CD8-positive, alpha-beta memory T cell (primary cell): ENCODE results near the gene KLF18. TPM values are rescaled to one million over a fixed set of nuclear protein-coding genes. Genes with fewer than 3 reads are reported as not detected.

Experiments
- CTCF ChIA-PET: fragments of 350-600 bp; sonication (Branson Sonifier 250); formaldehyde crosslinking; loops from one replicate; lab custom pipeline; 2021; ENCODE audit warnings: antibody characterized with exemption; lab: Charles Lee
- POLR2A ChIA-PET: fragments of 350-600 bp; sonication (Branson Sonifier 250); formaldehyde crosslinking; loops from one replicate; lab custom pipeline; 2021; ENCODE audit warnings: antibody characterized with exemption; lab: Charles Lee
- DNase-seq, 5 donors: peaks; one replicate each; pipeline versions ENCODE4 v3.0.0 to v3.0.0-alpha.2; 2020 to 2022; ENCODE audit warnings: mixed read lengths in 1 of 5
- H3K27ac ChIP-seq: one replicate; pipeline ENCODE4 v1.7.0; 2013; ENCODE audit warnings: low read depth, mild to moderate bottlenecking, low read length, moderate library complexity
- H3K27me3 ChIP-seq: 2 replicates; pipeline ENCODE4 v1.7.0; 2013; ENCODE audit warnings: low read length, mild to moderate bottlenecking; ENCODE audit not compliant: insufficient read depth, poor library complexity, severe bottlenecking
- H3K36me3 ChIP-seq: 2 replicates; pipeline ENCODE4 v1.7.0; 2013; ENCODE audit warnings: mild to moderate bottlenecking, low read length, moderate library complexity; ENCODE audit not compliant: insufficient read depth
- H3K4me1 ChIP-seq: 2 replicates; pipeline ENCODE4 v1.7.0; 2013; ENCODE audit warnings: mild to moderate bottlenecking, low read length, moderate library complexity; ENCODE audit not compliant: insufficient read depth
- H3K4me3 ChIP-seq: 2 replicates; pipeline ENCODE4 v1.7.0; 2013; ENCODE audit warnings: mild to moderate bottlenecking, low read length
- H3K9me3 ChIP-seq: 2 replicates; pipeline ENCODE4 v1.7.0; 2013; ENCODE audit warnings: mild to moderate bottlenecking, low read length
- H3K27ac Mint-ChIP-seq, 8 donors: one replicate each; pipeline ENCODE4 v1.8.0; 2020 to 2021; ENCODE audit warnings: mixed read lengths in 8 of 8, mild to moderate bottlenecking in 6 of 8, inconsistent platforms in 3 of 8, moderate library complexity in 3 of 8
- H3K27me3 Mint-ChIP-seq, 2 donors: one replicate each; pipeline ENCODE4 v1.8.0; 2020 to 2021; ENCODE audit warnings: mixed read lengths in 2 of 2, mild to moderate bottlenecking in 1 of 2, moderate library complexity in 1 of 2
- H3K36me3 Mint-ChIP-seq, 3 donors: one replicate each; pipeline ENCODE4 v1.8.0; 2020 to 2021; ENCODE audit warnings: mixed read lengths in 3 of 3, inconsistent platforms in 1 of 3, mild to moderate bottlenecking in 1 of 3
- H3K4me1 Mint-ChIP-seq, 3 donors: one replicate each; pipeline ENCODE4 v1.8.0; 2020 to 2021; ENCODE audit warnings: mixed read lengths in 3 of 3, inconsistent platforms in 1 of 3, mild to moderate bottlenecking in 1 of 3
- H3K4me3 Mint-ChIP-seq, 7 donors: one replicate each; pipeline ENCODE4 v1.8.0; 2020 to 2021; ENCODE audit warnings: mixed read lengths in 7 of 7, mild to moderate bottlenecking in 6 of 7, moderate library complexity in 4 of 7, inconsistent platforms in 2 of 7
- H3K9me3 Mint-ChIP-seq, 5 donors: one replicate each; pipeline ENCODE4 v1.8.0; 2020 to 2022; ENCODE audit warnings: mixed read lengths in 5 of 5, mild to moderate bottlenecking in 3 of 5, moderate library complexity in 2 of 5, inconsistent platforms in 1 of 5
- polyA plus RNA-seq: library from polyadenylated mRNA; unstranded; fragments of 300-500 nt; fragmentation: Illumina TruSeq; gene quantifications from one replicate; pipeline ENCODE4 v1.2.3, GENCODE V29; 2021
- total RNA-seq, 2 experiments: library from RNA; stranded (reverse); gene quantifications; one replicate each; pipeline ENCODE4 v1.2.3, GENCODE V29; 2021

The KLF18 gene
- total and polyA plus RNA-seq, 3 experiments from 2014 or later, result not detected

DNA sequence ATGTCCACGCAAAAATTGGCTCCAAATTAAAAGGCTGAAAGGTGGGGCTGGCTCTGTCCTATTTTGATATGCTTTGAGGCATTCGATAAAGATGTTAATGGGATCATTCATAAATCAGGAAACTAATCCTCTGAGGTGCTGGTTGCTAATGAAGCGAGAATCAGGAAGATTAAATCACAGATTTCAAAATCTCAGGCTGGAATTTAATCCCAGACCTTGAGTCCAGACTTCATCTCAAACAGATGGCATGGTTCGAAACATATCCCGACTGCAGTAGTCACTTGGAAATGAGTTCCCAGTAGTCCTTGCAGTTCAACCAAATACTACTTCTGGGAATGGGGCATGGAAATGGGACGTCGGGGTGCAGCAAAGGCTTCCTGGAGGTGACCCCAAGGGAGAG is 27.3 kb downstream of the KLF18 start:
- no peak overlapping the region for H3K27ac Mint-ChIP-seq
- Histone ChIP-seq H3K4me1 (no peaks in the 10 kb centered on the region), H3K4me3 (no peak overlapping the region), H3K27me3 (no peaks in the 10 kb centered on the region), H3K36me3 (no peaks in the 10 kb centered on the region), H3K27ac (no peak overlapping the region), H3K9me3 (no peaks in the 10 kb centered on the region)
- H3K9me3 Mint-ChIP-seq, result no peaks in the 10 kb centered on the region
- no peaks in the 10 kb centered on the region for H3K4me1 Mint-ChIP-seq
- POLR2A ChIA-PET, result no interaction called here
- no peak overlapping the region for H3K4me3 Mint-ChIP-seq
- CTCF ChIA-PET, result no interaction called here
- no peak for DNase-seq
- no peaks in the 10 kb centered on the region for H3K36me3 Mint-ChIP-seq
- H3K27me3 Mint-ChIP-seq, result peaks cover 5 to 22% of the 10 kb centered on the region in 2 donors

DNA sequence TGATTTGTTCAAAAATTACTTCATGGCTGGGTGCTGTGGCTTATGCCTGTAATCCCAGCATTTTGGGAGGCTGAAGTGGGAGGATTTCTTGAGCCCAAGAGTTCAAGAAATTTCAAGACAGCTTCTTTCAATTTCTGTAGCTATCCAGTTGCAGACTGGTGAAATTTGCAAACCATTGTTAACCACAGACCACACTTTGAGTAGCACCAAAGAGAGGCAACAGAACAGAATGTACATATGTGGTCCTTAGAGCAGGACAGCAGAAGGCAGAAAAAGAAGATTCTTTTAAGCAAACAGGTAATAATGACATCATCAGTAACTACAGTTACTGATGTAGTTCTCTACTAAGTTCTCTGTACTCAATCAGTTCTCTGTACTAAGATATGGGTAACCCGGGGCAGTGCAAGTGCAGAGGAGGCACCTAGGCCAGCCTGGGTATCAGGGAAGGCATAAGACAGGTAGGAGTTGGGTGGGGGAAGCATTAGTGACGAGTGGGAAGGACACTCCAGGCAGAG is 28.3 kb downstream of the KLF18 start:
- no peaks in the 10 kb centered on the region for H3K4me1 Mint-ChIP-seq
- Histone ChIP-seq H3K36me3 (no peaks in the 10 kb centered on the region), H3K4me3 (no peak overlapping the region), H3K27me3 (no peaks in the 10 kb centered on the region), H3K9me3 (no peaks in the 10 kb centered on the region), H3K4me1 (no peaks in the 10 kb centered on the region), H3K27ac (no peak overlapping the region)
- ChIA-PET CTCF (no interaction called here), POLR2A (no interaction called here)
- H3K9me3 Mint-ChIP-seq, result no peaks in the 10 kb centered on the region
- peaks cover 5 to 29% of the 10 kb centered on the region in 2 donors for H3K27me3 Mint-ChIP-seq
- H3K4me3 Mint-ChIP-seq, result no peak overlapping the region
- DNase-seq, result no peak
- H3K36me3 Mint-ChIP-seq, result no peaks in the 10 kb centered on the region
- no peak overlapping the region for H3K27ac Mint-ChIP-seq

DNA sequence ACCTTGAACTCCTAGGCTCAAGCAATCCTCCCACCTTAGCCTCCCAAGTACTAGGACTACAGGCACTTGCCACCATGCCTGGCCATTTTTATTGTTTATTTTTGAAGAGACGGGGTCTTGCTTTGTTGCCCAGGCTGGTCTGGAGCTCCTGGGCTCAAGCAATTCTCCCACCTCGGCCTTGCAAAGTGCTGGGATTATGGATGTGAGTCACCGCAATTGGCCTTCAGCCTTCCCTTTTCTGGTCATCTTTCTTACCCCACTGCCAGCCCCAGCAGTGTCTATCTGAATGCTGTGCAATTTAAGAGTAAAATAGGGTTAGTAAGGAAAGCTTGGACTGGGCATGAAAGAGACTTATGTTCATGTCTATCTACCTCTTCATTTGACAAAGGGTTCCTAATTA is 28.9 kb downstream of the KLF18 start:
- no peak overlapping the region for H3K27ac ChIP-seq
- H3K4me1 Mint-ChIP-seq, result no peaks in the 10 kb centered on the region
- no peak overlapping the region for H3K4me3 Mint-ChIP-seq
- peaks cover 5 to 35% of the 10 kb centered on the region in 2 donors for H3K27me3 Mint-ChIP-seq
- DNase-seq, result no peak
- no peak overlapping the region for H3K27ac Mint-ChIP-seq
- ChIA-PET CTCF (no interaction called here), POLR2A (no interaction called here)
- H3K9me3 Mint-ChIP-seq, result no peaks in the 10 kb centered on the region
- no peak overlapping the region for H3K4me3 ChIP-seq
- H3K9me3 ChIP-seq, result no peaks in the 10 kb centered on the region
- H3K36me3 ChIP-seq, result no peaks in the 10 kb centered on the region
- no peaks in the 10 kb centered on the region for H3K4me1 ChIP-seq
- no peaks in the 10 kb centered on the region for H3K36me3 Mint-ChIP-seq
- no peaks in the 10 kb centered on the region for H3K27me3 ChIP-seq

DNA sequence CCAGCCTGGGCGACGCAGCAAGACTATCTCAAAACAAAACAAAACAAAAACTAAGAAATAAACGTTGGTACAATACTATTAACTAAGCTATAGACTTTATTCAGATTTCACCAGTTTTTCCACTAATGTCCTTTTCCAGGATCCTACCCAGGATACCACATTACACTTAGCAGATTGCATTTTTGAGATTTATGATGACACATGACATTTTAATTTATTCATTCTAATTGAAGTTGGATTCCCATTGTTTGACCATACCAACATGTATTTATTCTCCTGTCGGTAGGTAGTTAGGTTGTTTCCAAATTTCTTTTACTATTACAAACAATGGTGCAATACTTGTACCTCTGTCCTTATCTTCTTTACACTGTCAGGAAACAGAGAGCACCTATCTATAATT is 29.6 kb downstream of the KLF18 start:
- Histone ChIP-seq H3K4me3 (no peak overlapping the region), H3K4me1 (no peaks in the 10 kb centered on the region), H3K36me3 (no peaks in the 10 kb centered on the region), H3K9me3 (no peaks in the 10 kb centered on the region), H3K27ac (no peak overlapping the region), H3K27me3 (no peaks in the 10 kb centered on the region)
- no peak overlapping the region for H3K4me3 Mint-ChIP-seq
- no peak for DNase-seq
- no peaks in the 10 kb centered on the region for H3K36me3 Mint-ChIP-seq
- H3K27ac Mint-ChIP-seq, result no peak overlapping the region
- ChIA-PET CTCF (no interaction called here), POLR2A (no interaction called here)
- peaks cover 6 to 35% of the 10 kb centered on the region in 2 donors for H3K27me3 Mint-ChIP-seq
- H3K9me3 Mint-ChIP-seq, result no peaks in the 10 kb centered on the region
- H3K4me1 Mint-ChIP-seq, result no peaks in the 10 kb centered on the region

DNA sequence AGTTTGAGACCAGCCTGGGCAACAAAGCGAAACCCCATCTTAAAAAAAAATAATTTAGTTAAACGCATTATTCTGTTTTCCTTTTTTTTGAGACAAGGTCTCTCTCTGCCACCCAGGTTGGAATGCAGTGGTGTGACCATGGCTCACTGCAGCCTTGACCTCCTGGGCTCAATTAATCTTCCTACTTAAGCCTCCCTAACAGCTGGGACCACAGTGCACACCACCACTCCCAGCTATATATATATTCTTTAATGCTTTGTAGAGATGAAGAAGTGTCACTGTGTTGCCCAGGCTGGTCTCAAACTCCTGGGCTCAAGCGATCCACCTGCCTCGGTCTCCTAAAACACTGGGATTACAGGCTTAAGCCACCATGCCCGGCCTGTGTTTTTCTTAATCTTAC is 30.5 kb downstream of the KLF18 start:
- H3K36me3 Mint-ChIP-seq, result no peaks in the 10 kb centered on the region
- H3K27ac Mint-ChIP-seq, result no peak overlapping the region

DNA sequence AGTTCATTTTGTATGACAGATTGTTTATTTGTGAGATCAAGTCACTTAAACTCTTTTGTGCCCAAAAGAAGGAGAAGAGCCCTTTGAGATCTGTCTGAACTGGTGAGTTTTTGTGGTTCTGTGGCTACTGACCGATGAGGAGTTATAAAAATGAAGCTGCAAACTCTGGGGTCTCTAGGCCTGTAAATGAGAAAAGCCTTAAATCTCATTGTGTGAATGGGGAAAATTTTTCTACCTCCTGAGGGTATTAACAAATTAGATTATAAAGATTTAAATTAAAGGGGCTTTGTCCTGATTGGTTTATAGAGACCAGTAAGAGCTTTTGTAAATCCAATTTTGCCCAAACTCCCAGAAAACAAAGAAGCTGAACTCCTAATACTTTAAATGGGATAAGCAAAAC is 32.5 kb downstream of the KLF18 start:
- Histone ChIP-seq H3K36me3 (no peaks in the 10 kb centered on the region), H3K9me3 (no peaks in the 10 kb centered on the region), H3K27me3 (no peaks in the 10 kb centered on the region), H3K27ac (no peak overlapping the region), H3K4me3 (no peak overlapping the region), H3K4me1 (no peaks in the 10 kb centered on the region)
- CTCF ChIA-PET, result no interaction called here
- Mint-ChIP-seq H3K4me3 (no peak overlapping the region), H3K9me3 (no peaks in the 10 kb centered on the region), H3K4me1 (no peaks in the 10 kb centered on the region), H3K27me3 (peaks cover 12 to 44% of the 10 kb centered on the region in 2 donors), H3K27ac (no peak overlapping the region), H3K36me3 (no peaks in the 10 kb centered on the region)
- POLR2A ChIA-PET, result no interaction called here
- DNase-seq, result no peak

More for the DNA sequence above, 30.5 kb downstream of the KLF18 start:
- no peak overlapping the region for H3K27ac ChIP-seq
- no peaks in the 10 kb centered on the region for H3K9me3 ChIP-seq
- H3K4me3 Mint-ChIP-seq, result no peak overlapping the region
- H3K4me1 ChIP-seq, result no peaks in the 10 kb centered on the region
- H3K9me3 Mint-ChIP-seq, result no peaks in the 10 kb centered on the region
- ChIA-PET CTCF (no interaction called here), POLR2A (no interaction called here)
- no peaks in the 10 kb centered on the region for H3K4me1 Mint-ChIP-seq
- H3K27me3 Mint-ChIP-seq, result peaks cover 7 to 44% of the 10 kb centered on the region in 2 donors
- H3K36me3 ChIP-seq, result no peaks in the 10 kb centered on the region
- no peak overlapping the region for H3K4me3 ChIP-seq
- no peaks in the 10 kb centered on the region for H3K27me3 ChIP-seq
- DNase-seq, result no peak

DNA sequence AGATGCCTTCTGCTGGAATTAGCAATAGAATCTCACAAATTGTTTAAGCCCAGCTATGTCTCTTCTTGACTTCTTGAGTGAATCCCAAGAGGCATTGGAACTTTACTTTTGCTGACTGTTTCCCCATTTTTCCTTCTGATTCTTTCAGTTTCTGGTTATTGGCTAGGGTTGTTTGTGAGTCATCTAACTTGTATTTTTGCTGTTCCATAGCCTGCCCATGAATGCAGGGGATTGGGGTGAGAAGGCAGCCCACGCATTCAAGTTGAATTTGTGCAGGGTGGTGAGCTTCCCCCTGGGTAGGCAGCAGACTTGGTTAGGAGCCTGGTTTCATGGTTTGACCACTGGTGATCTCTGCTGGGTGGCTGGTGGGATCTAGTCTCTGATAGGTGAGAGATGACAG is 33.2 kb downstream of the KLF18 start:
- Histone ChIP-seq H3K27ac (no peak overlapping the region), H3K9me3 (no peaks in the 10 kb centered on the region), H3K27me3 (no peaks in the 10 kb centered on the region), H3K4me3 (no peak overlapping the region), H3K4me1 (no peaks in the 10 kb centered on the region), H3K36me3 (no peaks in the 10 kb centered on the region)
- Mint-ChIP-seq H3K27ac (no peak overlapping the region), H3K36me3 (no peaks in the 10 kb centered on the region), H3K4me1 (no peaks in the 10 kb centered on the region), H3K4me3 (no peak overlapping the region), H3K27me3 (peaks cover 8 to 37% of the 10 kb centered on the region in 2 donors), H3K9me3 (no peaks in the 10 kb centered on the region)
- ChIA-PET POLR2A (no interaction called here), CTCF (no interaction called here)
- DNase-seq, result no peak

DNA sequence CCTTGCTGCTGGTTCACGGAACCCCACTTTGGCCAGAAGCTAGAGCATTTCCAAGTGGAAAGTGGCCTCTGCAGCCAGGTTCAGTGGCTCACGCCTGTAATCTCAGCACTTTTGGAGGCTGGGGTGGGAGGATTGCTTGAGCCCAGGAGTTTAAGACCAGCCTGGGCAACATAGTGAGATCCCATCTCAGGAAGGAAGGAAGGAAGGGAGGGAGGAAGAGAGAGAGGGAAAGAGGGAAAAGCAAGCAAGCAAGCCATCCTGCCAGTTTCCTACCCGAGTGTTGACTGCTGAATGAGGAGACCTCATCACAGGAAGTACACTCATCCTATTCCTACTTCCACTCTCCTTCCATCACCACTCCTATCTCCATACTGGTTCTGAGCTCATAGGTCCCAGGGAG is 35.6 kb downstream of the KLF18 start:
- Histone ChIP-seq H3K4me3 (no peak overlapping the region), H3K9me3 (no peaks in the 10 kb centered on the region), H3K27ac (no peak overlapping the region), H3K27me3 (no peaks in the 10 kb centered on the region), H3K4me1 (no peaks in the 10 kb centered on the region), H3K36me3 (no peaks in the 10 kb centered on the region)
- Mint-ChIP-seq H3K9me3 (no peaks in the 10 kb centered on the region), H3K4me3 (no peak overlapping the region), H3K36me3 (no peaks in the 10 kb centered on the region), H3K27me3 (peaks cover 8 to 31% of the 10 kb centered on the region in 2 donors), H3K27ac (no peak overlapping the region), H3K4me1 (no peaks in the 10 kb centered on the region)
- no peak for DNase-seq
- CTCF ChIA-PET, result no interaction called here
- POLR2A ChIA-PET, result no interaction called here
